Peyer's patch (tissue), 4 donors: ENCODE measurements around the gene ZNF394. TPM values are rescaled to one million over a fixed set of nuclear protein-coding genes. Genes with fewer than 3 reads are reported as not detected.

Experiments used
- DNase-seq, 3 donors: peaks; one replicate each; pipeline ENCODE4 v3.0.0-alpha.2; 2017 to 2019
- H3K27ac ChIP-seq, 4 donors: fragments of 200-600 bp; sonication (generic); one replicate each; pipeline ENCODE4 v1.5.1; 2016 to 2019
- H3K27me3 ChIP-seq, 2 donors: fragments of 200-600 bp; sonication (generic); one replicate each; pipeline ENCODE4 v1.5.1; 2019
- H3K36me3 ChIP-seq, 3 donors: fragments of 200-600 bp; sonication (generic); one replicate each; pipeline ENCODE4 v1.5.1; 2016 to 2019
- H3K4me1 ChIP-seq, 4 donors: fragments of 200-600 bp; sonication (generic); one replicate each; pipeline ENCODE4 v1.5.1; 2016 to 2019
- H3K4me3 ChIP-seq, 4 donors: fragments of 200-600 bp; sonication (generic); 1 replicate in 3 of 4; 2 replicates in 1 of 4; pipeline ENCODE4 v1.5.1; 2016 to 2019; ENCODE audit warnings: mild to moderate bottlenecking in 1 of 4
- H3K9me3 ChIP-seq, 4 donors: fragments of 200-600 bp; sonication (generic); one replicate each; pipeline ENCODE4 v1.5.1; 2016 to 2019; ENCODE audit warnings: mild to moderate bottlenecking in 1 of 4
- CTCF ChIP-seq, 6 experiments: fragments of 450-650 bp in 4 of 6; fragments of 200-600 bp in 2 of 6; sonication (generic) in 1 of 6; IDR thresholded peaks; one replicate each; pipeline ENCODE4 v1.5.1; 2017 to 2019; ENCODE audit warnings: antibody characterized with exemption in 6 of 6, mild to moderate bottlenecking in 3 of 6, moderate library complexity in 1 of 6
- POLR2A ChIP-seq, 2 donors: fragments of 450-650 bp; IDR thresholded peaks; one replicate each; pipeline ENCODE4 v1.5.1; 2017; ENCODE audit warnings: antibody characterized with exemption in 2 of 2, mild to moderate bottlenecking in 2 of 2, moderate library complexity in 2 of 2
- total RNA-seq, 4 donors: library from RNA; depleted of rRNA; stranded (reverse); fragments of >200 nt; gene quantifications; one replicate each; pipeline ENCODE4 v1.1.0, GENCODE V29; 2016

Gene ZNF394
- total RNA-seq, 4 donors from 2014 or later: 37.3 to 71.8 (median 58.0) TPM

DNA sequence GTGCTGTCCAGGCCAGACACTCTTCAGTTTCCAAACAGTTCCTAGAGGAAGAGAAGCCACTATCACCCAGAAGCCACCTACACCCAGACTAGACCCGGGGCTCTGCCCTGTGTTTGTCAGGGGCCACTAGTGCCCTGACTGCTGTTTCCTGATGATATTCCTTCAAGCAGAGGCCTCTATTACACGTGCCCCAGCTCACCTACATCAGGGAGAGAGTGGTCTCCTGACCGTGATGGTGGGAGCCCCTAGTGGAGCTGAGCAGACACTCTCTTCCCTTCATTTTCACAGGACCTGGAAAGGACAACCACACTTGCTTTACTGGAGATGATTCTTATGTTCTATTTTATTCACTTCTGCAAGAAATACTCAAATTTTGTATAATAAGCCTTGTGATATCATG is 9.2 kb downstream of the ZNF394 start:
- no peak overlapping the region for H3K27ac ChIP-seq
- TF ChIP-seq POLR2A (IDR thresholded peaks at IDR 0.05) (no peak), CTCF (IDR thresholded peaks at IDR 0.05) (no peak)
- no peak overlapping the region for H3K4me3 ChIP-seq
- H3K9me3 ChIP-seq: peaks cover 0 to 23% (median 7%) of the 10 kb centered on the region in 4 donors
- no peaks in the 10 kb centered on the region for H3K4me1 ChIP-seq
- no peaks in the 10 kb centered on the region for H3K27me3 ChIP-seq
- DNase-seq: no peak
- peaks cover 0 to 55% (median 3%) of the 10 kb centered on the region in 3 donors for H3K36me3 ChIP-seq

- DNase-seq: no peak
- TF ChIP-seq POLR2A (IDR thresholded peaks at IDR 0.05) (no peak), CTCF (IDR thresholded peaks at IDR 0.05) (no peak)
- peaks cover 0 to 13% (median 6%) of the 10 kb centered on the region in 4 donors for H3K9me3 ChIP-seq
- H3K4me3 ChIP-seq: no peak overlapping the region
- H3K27ac ChIP-seq: no peak overlapping the region
- peaks cover 0 to 44% (median 3%) of the 10 kb centered on the region in 3 donors for H3K36me3 ChIP-seq
- H3K4me1 ChIP-seq: no peaks in the 10 kb centered on the region
- no peaks in the 10 kb centered on the region for H3K27me3 ChIP-seq
Measured at GRCh38 chr7:99489235-99489634, 10.8 kb downstream of the ZNF394 start.

- Histone ChIP-seq H3K27ac (no peak overlapping the region), H3K4me1 (no peaks in the 10 kb centered on the region), H3K4me3 (no peak overlapping the region), H3K27me3 (no peaks in the 10 kb centered on the region), H3K9me3 (no peaks in the 10 kb centered on the region), H3K36me3 (peaks cover 0 to 50% (median 0%) of the 10 kb centered on the region in 3 donors)
- no peak for DNase-seq
- no peak for TF ChIP-seq CTCF (IDR thresholded peaks at IDR 0.05)
- no peak for TF ChIP-seq POLR2A (IDR thresholded peaks at IDR 0.05)
Measured at GRCh38 chr7:99485094-99485493, 15.0 kb downstream of the ZNF394 start.

DNA sequence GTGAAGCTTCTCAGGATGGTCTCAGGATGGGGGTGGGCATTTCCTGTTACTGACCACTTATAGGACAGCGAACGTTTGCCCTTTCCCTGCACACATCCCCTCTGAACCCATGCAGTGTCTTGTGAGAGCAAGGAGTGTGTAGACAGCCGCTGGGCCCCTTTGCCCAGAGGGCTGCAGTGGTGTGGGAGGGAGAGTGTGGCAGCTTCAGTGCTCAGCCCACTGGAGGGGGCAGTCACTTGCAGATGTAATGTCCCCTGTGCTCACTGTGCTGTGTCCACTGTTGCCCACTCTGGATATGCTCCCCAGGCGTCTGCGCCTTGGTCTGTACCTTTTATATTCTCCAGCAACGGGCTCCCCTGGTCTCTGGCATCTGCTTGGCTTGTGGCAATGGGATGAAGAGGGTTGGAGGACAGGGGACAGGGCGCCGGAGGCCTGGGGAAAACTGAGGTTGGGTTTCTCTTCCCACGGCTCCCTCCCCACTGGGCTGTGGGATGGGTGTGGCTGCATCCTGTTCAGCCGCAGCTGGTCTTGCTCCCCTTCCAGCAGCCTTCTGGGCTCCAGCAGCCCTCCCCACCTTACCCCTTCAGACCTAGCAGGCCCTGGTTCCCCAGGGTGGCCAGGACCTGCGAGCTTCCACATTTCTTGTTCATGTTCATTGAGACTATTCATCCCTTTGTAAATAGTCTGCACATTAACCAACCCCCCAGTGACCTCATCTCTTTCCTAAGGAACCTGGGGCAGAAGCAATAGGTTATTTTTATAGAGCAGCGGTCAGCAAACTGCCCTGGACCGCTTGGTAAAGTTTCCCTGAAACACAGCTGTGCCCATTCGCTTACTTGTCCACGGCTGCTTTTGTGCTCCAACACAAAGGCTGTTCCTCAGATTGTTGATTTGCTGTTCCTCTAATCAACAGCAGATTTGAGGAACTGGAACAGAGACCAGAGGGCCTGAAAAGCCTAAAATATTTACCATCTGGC is 21.3 kb downstream of the ZNF394 start:
- DNase-seq: no peak
- no peak overlapping the region for H3K27ac ChIP-seq

DNA sequence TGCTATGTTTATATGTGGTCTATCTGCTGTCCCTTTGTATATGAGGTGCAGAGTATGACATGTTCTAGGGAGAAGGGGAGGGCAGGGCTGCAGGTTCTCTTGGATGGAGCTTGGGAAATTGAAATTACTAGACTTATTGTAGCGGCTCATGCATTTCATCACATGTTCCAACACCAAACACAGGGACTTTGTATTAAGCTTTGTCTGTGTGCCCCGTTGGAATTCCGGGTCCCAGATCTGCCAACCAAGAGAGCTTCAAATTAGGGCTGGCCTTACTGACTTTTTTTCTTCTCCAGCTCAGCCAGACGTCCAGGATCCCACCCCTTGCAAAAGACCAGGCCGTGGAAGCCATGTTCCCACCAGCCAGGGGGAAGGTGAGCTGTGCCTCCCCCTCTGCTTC is 24.0 kb downstream of the ZNF394 start:
- Histone ChIP-seq H3K4me3 (no peak overlapping the region), H3K27ac (no peak overlapping the region), H3K27me3 (no peaks in the 10 kb centered on the region), H3K9me3 (no peaks in the 10 kb centered on the region), H3K36me3 (peaks cover 0 to 16% (median 0%) of the 10 kb centered on the region in 3 donors), H3K4me1 (peaks cover 0 to 15% (median 7%) of the 10 kb centered on the region in 4 donors)
- DNase-seq: no peak
- TF ChIP-seq CTCF (IDR thresholded peaks at IDR 0.05): no peak
- no peak for TF ChIP-seq POLR2A (IDR thresholded peaks at IDR 0.05)

More for the DNA sequence above, 21.3 kb downstream of the ZNF394 start:
- Histone ChIP-seq H3K4me3 (no peak overlapping the region), H3K36me3 (peaks cover 0 to 38% (median 0%) of the 10 kb centered on the region in 3 donors), H3K27me3 (no peaks in the 10 kb centered on the region), H3K9me3 (no peaks in the 10 kb centered on the region), H3K4me1 (peaks cover 0 to 9% (median 4%) of the 10 kb centered on the region in 4 donors)
- TF ChIP-seq CTCF (IDR thresholded peaks at IDR 0.05): no peak
- TF ChIP-seq POLR2A (IDR thresholded peaks at IDR 0.05): no peak
